Iris pigment epithelial cell (primary cell): ENCODE data around the gene SPRR1A.
"Not testable (repeated sequence)": the region's sequence is repeated elsewhere in the genome, so short reads cannot be mapped to it uniquely, and the experiment has no call there.

Experiments used
- DNase-seq: peaks from one replicate; pipeline ENCODE4 v3.0.0-alpha.2; 2011; ENCODE audit warnings: low read depth

SPRR1A gene

DNA sequence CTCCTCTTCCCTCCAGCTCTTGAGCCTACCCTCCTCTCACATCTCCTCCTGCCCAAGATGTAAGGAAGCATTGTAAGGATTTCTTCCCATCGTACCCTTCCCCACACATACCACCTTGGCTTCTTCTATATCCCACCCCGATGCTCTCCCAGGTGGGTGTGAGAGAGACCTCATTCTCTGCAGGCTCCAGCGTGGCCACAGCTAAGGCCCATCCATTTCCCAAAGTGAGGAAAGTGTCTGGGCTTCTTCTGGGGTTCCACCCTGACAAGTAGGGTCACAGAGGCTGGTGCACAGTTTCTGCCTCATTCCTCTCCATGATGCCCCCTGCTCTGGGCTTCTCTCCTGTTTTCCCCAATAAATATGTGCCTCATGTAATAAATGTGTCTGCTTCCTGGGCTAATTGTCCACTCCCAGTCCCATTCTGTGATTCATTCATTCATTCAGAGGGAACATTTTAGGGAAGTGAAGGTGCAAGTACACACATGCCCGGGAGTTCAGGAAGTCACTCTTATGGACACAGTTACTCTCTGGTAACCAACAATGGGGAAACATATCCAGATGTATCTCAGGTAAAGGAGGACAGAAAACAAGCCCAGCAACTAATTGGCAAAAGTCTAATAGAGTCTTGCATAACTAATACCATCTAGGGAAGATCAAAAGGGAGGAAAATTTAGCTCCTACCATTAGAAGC lies 11.5 kb upstream of the SPRR1A start:
- DNase-seq, result no peak

DNA sequence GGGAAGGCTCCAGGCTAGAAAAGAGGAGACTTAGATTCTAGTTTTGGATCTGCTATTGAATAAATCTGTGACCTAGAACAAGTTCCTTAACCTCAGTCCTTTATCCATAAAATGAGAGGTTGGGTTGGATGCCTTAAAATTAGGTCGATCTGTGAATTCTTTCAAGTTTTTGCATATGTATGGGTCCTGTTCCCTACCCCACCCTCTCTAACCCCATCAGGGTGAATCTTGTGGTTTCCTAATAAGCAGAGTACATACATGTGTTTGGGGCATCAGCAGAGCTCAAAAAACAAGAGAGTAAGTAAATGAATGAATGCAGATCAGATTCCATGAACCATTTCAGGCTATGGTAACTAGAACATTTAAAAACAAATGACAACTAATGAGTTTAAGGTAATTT lies 7.2 kb upstream of the SPRR1A start:
- no peak for DNase-seq

- no peak for DNase-seq
Observed at GRCh38 chr1:152977614-152978013, 6.3 kb upstream of the SPRR1A start.

GRCh38 chr1:152980676-152981075 lies 3.2 kb upstream of the SPRR1A start:
- no peak for DNase-seq

- no peak for DNase-seq
Observed at GRCh38 chr1:152981146-152981871, 2.6 kb upstream of the SPRR1A start.

GRCh38 chr1:152982076-152982475 lies 1.8 kb upstream of the SPRR1A start:
- DNase-seq, result no peak

DNA sequence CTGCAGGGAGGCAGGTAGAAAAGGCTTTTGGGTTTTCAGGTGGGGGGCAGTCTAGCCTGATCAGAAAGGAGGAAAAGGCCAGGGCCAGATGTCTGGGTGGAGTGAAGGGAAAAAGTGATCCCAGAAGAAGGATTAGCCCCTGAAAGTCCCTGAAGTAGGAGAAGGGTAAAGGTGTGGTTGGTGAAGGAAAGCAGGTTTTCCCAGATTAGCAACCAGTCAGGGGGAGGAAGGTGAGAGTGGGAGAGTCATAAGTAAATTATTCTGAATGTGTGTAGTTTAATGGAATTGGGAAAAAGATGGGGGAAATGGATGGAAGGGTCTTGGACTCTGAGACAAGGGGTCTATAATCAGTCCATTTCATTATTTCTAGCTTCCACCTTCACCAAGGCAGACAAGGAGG lies 647 bp upstream of the SPRR1A start:
- DNase-seq, result no peak

DNA sequence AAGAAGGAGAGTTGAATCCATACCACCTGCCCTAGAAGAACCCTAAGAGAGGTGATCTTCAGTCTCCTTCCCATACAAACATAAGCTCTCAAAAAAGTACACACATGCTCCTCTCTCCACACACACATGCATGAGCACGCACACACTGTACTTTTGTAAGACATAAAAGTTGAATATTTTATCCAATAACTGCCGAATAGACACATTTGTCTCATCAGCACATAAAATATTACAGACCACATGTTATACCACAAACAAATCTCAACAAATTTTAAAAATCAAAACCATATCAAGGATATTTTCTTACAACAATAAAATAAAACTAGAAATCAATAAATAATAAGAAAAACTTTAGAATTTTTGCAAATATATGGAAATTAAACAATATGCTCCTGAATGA lies 2.7 kb downstream of the SPRR1A start:
- DNase-seq, result no peak

DNA sequence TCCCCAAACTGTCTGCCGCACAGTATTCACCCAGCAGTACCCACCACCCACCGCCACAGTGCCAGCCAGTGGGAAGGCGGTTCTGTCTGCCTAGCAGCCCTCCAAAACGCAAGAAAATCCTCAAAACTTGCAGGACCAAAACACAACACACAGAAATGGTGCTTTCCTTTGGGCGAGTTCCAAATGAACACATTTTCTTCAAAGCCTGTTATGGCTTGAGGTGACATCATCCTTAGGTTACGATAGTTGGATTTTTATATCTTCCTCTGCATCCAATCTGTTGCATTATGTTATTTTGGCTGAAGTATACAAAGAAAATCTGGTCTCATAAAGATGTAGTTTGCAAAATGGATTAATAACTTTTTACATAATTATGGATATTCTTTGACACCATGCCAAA lies 9.3 kb downstream of the SPRR1A start:
- no peak for DNase-seq

GRCh38 chr1:152995842-152996241 lies 12.0 kb downstream of the SPRR1A start:
- DNase-seq, result no peak

DNA sequence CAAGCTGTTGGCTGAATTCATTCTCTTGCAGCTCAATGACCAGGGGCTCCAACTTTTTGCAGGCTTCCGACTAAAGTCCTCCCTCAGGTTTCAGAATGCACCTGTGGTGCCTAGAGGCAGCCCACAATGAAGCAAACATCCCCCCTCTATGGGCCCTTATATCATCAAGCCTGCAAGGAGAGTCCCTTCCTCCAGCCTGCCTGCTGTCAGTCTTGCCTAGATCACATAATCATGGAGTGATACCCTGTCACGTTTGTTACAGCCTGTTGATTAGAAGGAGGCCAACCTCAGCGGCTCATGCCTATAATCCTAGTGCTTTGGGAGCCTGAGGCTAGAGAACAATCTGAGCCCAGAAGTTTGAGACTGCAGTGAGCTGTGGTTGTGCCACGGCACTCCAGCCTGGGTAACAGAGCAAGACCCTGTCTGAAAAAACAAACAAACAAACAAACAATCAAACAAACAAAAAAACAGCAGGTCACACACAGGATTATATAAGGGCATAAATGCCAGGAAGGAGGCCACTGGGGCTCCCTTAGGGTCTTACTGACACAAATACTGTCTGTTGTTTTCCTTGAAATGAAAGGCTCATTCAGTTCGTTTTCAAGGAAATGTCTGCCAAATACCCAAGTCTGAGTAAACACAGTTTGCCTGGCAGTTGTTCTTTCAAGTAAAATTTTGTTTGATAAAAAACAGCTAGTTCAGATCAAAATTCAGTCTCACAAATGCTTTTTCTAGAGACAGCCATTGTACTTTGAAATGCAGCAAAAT lies 12.9 kb downstream of the SPRR1A start:
- DNase-seq, result no peak

DNA sequence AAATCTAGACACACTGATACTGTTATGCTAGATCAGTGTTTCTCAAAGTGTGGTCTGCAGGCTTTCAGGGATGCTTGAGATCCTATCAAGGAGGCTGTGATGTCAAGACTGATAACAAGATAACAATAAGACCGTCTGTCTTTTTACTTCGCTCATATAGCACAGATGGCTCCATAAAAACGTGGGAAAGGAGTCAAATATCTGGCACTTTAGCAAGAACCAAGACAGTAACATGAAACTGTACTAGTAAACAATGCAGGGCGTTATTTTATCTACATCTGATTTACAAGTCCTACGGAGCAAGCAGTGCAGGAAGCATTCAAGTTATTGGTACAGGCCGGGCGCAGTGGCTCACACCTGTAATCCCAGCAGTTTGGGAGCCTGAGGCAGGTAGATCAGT lies 14.0 kb downstream of the SPRR1A start:
- no peak for DNase-seq

- DNase-seq, result no peak
Observed at GRCh38 chr1:152998476-152998875, 14.6 kb downstream of the SPRR1A start.

DNA sequence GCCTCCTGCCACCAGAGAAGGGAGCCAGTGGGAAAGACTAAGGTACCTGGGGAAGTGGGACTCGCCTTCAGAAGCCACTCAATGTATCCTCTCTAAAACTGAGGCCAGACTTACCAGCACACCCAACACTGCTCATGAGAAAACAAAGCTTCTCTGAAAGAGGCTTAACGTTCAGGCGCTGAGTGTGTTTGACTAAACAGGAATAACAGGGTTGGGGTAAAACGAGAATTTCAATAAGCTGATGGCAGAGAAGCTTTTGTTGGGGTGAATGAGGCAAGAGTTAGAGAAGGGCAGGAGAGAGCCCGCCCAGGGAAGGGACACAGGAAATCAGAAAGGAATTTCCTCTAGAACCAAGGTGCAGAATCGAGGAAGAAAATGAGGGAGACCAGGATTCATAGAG lies 15.9 kb downstream of the SPRR1A start:
- no peak for DNase-seq

- no peak for DNase-seq
Observed at GRCh38 chr1:153000294-153000693, 16.4 kb downstream of the SPRR1A start.

GRCh38 chr1:153001382-153001781 lies 17.5 kb downstream of the SPRR1A start, which contains the start of gene SPRR3:
SPRR3 (plus strand) TSS chr1:153001749; CDS start chr1:153003021, 1,272 bp downstream.
- DNase-seq, result no peak

- DNase-seq, result not testable (repeated sequence)
Observed at GRCh38 chr1:153011235-153011758, 27.4 kb downstream of the SPRR1A start.

GRCh38 chr1:153021829-153022228 lies 37.9 kb downstream of the SPRR1A start:
- DNase-seq, result not testable (repeated sequence)

GRCh38 chr1:153022340-153022739 lies 38.5 kb downstream of the SPRR1A start:
- not testable (repeated sequence) for DNase-seq

- no peak for DNase-seq
Observed at GRCh38 chr1:153023109-153023508, 39.2 kb downstream of the SPRR1A start.

- no peak for DNase-seq
Observed at GRCh38 chr1:153024413-153024812, 40.5 kb downstream of the SPRR1A start.

GRCh38 chr1:153025797-153026196 lies 41.9 kb downstream of the SPRR1A start:
- no peak for DNase-seq

DNA sequence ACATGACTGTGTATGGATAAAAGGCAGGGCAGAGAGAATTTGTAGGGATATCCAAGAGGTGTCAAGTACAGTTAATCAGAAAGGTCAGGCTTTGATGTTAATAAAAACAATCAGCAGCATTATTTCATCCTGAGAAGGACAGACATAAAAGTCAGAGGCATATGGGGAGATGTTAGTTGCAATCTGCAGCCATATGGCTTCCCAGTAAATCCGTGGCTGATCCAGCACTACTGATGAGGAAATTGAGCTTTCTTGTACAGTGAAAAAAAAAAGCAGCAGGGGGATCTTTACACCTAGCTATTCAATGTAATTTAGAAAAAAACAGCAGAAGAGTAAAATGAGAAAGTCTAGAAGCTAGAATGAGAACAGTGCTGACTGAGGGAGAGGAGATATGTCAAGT lies 44.9 kb downstream of the SPRR1A start:
- DNase-seq, result no peak
